Measurements from ENCODE around the gene CFAP52. TPM values are rescaled to one million over a fixed set of nuclear protein-coding genes. Genes with fewer than 3 reads are reported as not detected.
"Not testable (repeated sequence)": the region's sequence is repeated elsewhere in the genome, so short reads cannot be mapped to it uniquely, and the experiment has no call there.

Gene CFAP52
- total RNA-seq, 1 donor from 2014 or later: not detected

- no peak overlapping the region for H3K27ac ChIP-seq (ENCODE audit: low read depth, low read length)
- H3K4me3 ChIP-seq (ENCODE audit: low read length in 3 of 3): no peak overlapping the region
- no peaks in the 10 kb centered on the region for H3K27me3 ChIP-seq (ENCODE audit: control insufficient read depth in 3 of 3, insufficient read depth in 3 of 3, low read length in 3 of 3)
- H3K9me3 ChIP-seq (ENCODE audit: control insufficient read depth in 3 of 3, low read length in 3 of 3): no peaks in the 10 kb centered on the region
- H3K4me1 ChIP-seq (ENCODE audit: control insufficient read depth in 3 of 3, insufficient read depth in 3 of 3, low read length in 3 of 3): no peaks in the 10 kb centered on the region
- peaks cover 0 to 9% (median 6%) of the 10 kb centered on the region in 3 donors for H3K36me3 ChIP-seq (ENCODE audit: control insufficient read depth in 3 of 3, insufficient read depth in 3 of 3, low read length in 3 of 3)
- no peak overlapping the region for H3K9ac ChIP-seq (ENCODE audit: low read depth in 1 of 3, low read length in 3 of 3)
These were observed 32.2 kb upstream of the CFAP52 start for GRCh38 chr17:9544221-9544620.

- H3K4me3 ChIP-seq (ENCODE audit: low read length in 3 of 3): no peak overlapping the region
- H3K27me3 ChIP-seq (ENCODE audit: control insufficient read depth in 3 of 3, insufficient read depth in 3 of 3, low read length in 3 of 3): no peaks in the 10 kb centered on the region
- peaks cover 0 to 5% (median 2%) of the 10 kb centered on the region in 3 donors for H3K36me3 ChIP-seq (ENCODE audit: control insufficient read depth in 3 of 3, insufficient read depth in 3 of 3, low read length in 3 of 3)
- H3K27ac ChIP-seq (ENCODE audit: low read depth, low read length): no peak overlapping the region
- H3K4me1 ChIP-seq (ENCODE audit: control insufficient read depth in 3 of 3, insufficient read depth in 3 of 3, low read length in 3 of 3): no peaks in the 10 kb centered on the region
- H3K9ac ChIP-seq (ENCODE audit: low read depth in 1 of 3, low read length in 3 of 3): no peak overlapping the region
- H3K9me3 ChIP-seq (ENCODE audit: control insufficient read depth in 3 of 3, low read length in 3 of 3): no peaks in the 10 kb centered on the region
These were observed 27.2 kb upstream of the CFAP52 start for GRCh38 chr17:9549215-9549614.

- H3K27ac ChIP-seq (ENCODE audit: low read depth, low read length): no peak overlapping the region
- H3K4me3 ChIP-seq (ENCODE audit: low read length in 3 of 3): no peak overlapping the region
- H3K4me1 ChIP-seq (ENCODE audit: control insufficient read depth in 3 of 3, insufficient read depth in 3 of 3, low read length in 3 of 3): no peaks in the 10 kb centered on the region
- H3K9me3 ChIP-seq (ENCODE audit: control insufficient read depth in 3 of 3, low read length in 3 of 3): no peaks in the 10 kb centered on the region
- no peaks in the 10 kb centered on the region for H3K27me3 ChIP-seq (ENCODE audit: control insufficient read depth in 3 of 3, insufficient read depth in 3 of 3, low read length in 3 of 3)
- H3K9ac ChIP-seq (ENCODE audit: low read depth in 1 of 3, low read length in 3 of 3): no peak overlapping the region
- H3K36me3 ChIP-seq (ENCODE audit: control insufficient read depth in 3 of 3, insufficient read depth in 3 of 3, low read length in 3 of 3): peaks cover 0 to 5% (median 2%) of the 10 kb centered on the region in 3 donors
These were observed 23.3 kb upstream of the CFAP52 start for GRCh38 chr17:9553181-9553580.

GRCh38 chr17:9553596-9553995 is 22.8 kb upstream of the CFAP52 start:
- peaks cover 0 to 5% (median 2%) of the 10 kb centered on the region in 3 donors for H3K36me3 ChIP-seq (ENCODE audit: control insufficient read depth in 3 of 3, insufficient read depth in 3 of 3, low read length in 3 of 3)
- no peak overlapping the region for H3K9ac ChIP-seq (ENCODE audit: low read depth in 1 of 3, low read length in 3 of 3)
- no peak overlapping the region for H3K27ac ChIP-seq (ENCODE audit: low read depth, low read length)
- no peak overlapping the region for H3K4me3 ChIP-seq (ENCODE audit: low read length in 3 of 3)
- H3K27me3 ChIP-seq (ENCODE audit: control insufficient read depth in 3 of 3, insufficient read depth in 3 of 3, low read length in 3 of 3): no peaks in the 10 kb centered on the region
- H3K4me1 ChIP-seq (ENCODE audit: control insufficient read depth in 3 of 3, insufficient read depth in 3 of 3, low read length in 3 of 3): no peaks in the 10 kb centered on the region
- no peaks in the 10 kb centered on the region for H3K9me3 ChIP-seq (ENCODE audit: control insufficient read depth in 3 of 3, low read length in 3 of 3)

GRCh38 chr17:9554715-9555114 is 21.7 kb upstream of the CFAP52 start:
- not testable (repeated sequence) for H3K9ac ChIP-seq (ENCODE audit: low read depth in 1 of 3, low read length in 3 of 3); H3K27me3 ChIP-seq (ENCODE audit: control insufficient read depth in 3 of 3, insufficient read depth in 3 of 3, low read length in 3 of 3); H3K9me3 ChIP-seq (ENCODE audit: control insufficient read depth in 3 of 3, low read length in 3 of 3); H3K4me1 ChIP-seq (ENCODE audit: control insufficient read depth in 3 of 3, insufficient read depth in 3 of 3, low read length in 3 of 3); H3K4me3 ChIP-seq (ENCODE audit: low read length in 3 of 3); H3K36me3 ChIP-seq (ENCODE audit: control insufficient read depth in 3 of 3, insufficient read depth in 3 of 3, low read length in 3 of 3); H3K27ac ChIP-seq (ENCODE audit: low read depth, low read length)

- no peak overlapping the region for H3K27ac ChIP-seq (ENCODE audit: low read depth, low read length)
- H3K36me3 ChIP-seq (ENCODE audit: control insufficient read depth in 3 of 3, insufficient read depth in 3 of 3, low read length in 3 of 3): no peaks in the 10 kb centered on the region
- H3K27me3 ChIP-seq (ENCODE audit: control insufficient read depth in 3 of 3, insufficient read depth in 3 of 3, low read length in 3 of 3): no peaks in the 10 kb centered on the region
These were observed 19.2 kb upstream of the CFAP52 start for GRCh38 chr17:9557161-9557755.

GRCh38 chr17:9557857-9558256 is 18.6 kb upstream of the CFAP52 start:
- H3K4me3 ChIP-seq (ENCODE audit: low read length in 3 of 3): no peak overlapping the region

More at GRCh38 chr17:9557161-9557755, 19.2 kb upstream of the CFAP52 start:
- Histone ChIP-seq H3K4me3 (ENCODE audit: low read length in 3 of 3) (no peak overlapping the region), H3K9ac (ENCODE audit: low read depth in 1 of 3, low read length in 3 of 3) (no peak overlapping the region), H3K4me1 (ENCODE audit: control insufficient read depth in 3 of 3, insufficient read depth in 3 of 3, low read length in 3 of 3) (no peaks in the 10 kb centered on the region), H3K9me3 (ENCODE audit: control insufficient read depth in 3 of 3, low read length in 3 of 3) (no peaks in the 10 kb centered on the region)

GRCh38 chr17:9564104-9564503 is 12.3 kb upstream of the CFAP52 start:
- H3K9me3 ChIP-seq (ENCODE audit: control insufficient read depth in 3 of 3, low read length in 3 of 3): no peaks in the 10 kb centered on the region
- H3K27me3 ChIP-seq (ENCODE audit: control insufficient read depth in 3 of 3, insufficient read depth in 3 of 3, low read length in 3 of 3): no peaks in the 10 kb centered on the region
- H3K4me1 ChIP-seq (ENCODE audit: control insufficient read depth in 3 of 3, insufficient read depth in 3 of 3, low read length in 3 of 3): no peaks in the 10 kb centered on the region
- H3K36me3 ChIP-seq (ENCODE audit: control insufficient read depth in 3 of 3, insufficient read depth in 3 of 3, low read length in 3 of 3): peaks cover 5 to 7% (median 5%) of the 10 kb centered on the region in 3 donors
- H3K27ac ChIP-seq (ENCODE audit: low read depth, low read length): no peak overlapping the region
- no peak overlapping the region for H3K9ac ChIP-seq (ENCODE audit: low read depth in 1 of 3, low read length in 3 of 3)
- H3K4me3 ChIP-seq (ENCODE audit: low read length in 3 of 3): no peak overlapping the region

More at GRCh38 chr17:9557857-9558256, 18.6 kb upstream of the CFAP52 start:
- no peaks in the 10 kb centered on the region for H3K36me3 ChIP-seq (ENCODE audit: control insufficient read depth in 3 of 3, insufficient read depth in 3 of 3, low read length in 3 of 3)
- H3K27ac ChIP-seq (ENCODE audit: low read depth, low read length): no peak overlapping the region
- no peak overlapping the region for H3K9ac ChIP-seq (ENCODE audit: low read depth in 1 of 3, low read length in 3 of 3)
- no peaks in the 10 kb centered on the region for H3K4me1 ChIP-seq (ENCODE audit: control insufficient read depth in 3 of 3, insufficient read depth in 3 of 3, low read length in 3 of 3)
- no peaks in the 10 kb centered on the region for H3K27me3 ChIP-seq (ENCODE audit: control insufficient read depth in 3 of 3, insufficient read depth in 3 of 3, low read length in 3 of 3)
- no peaks in the 10 kb centered on the region for H3K9me3 ChIP-seq (ENCODE audit: control insufficient read depth in 3 of 3, low read length in 3 of 3)

GRCh38 chr17:9566067-9566466 is 10.4 kb upstream of the CFAP52 start:
- no peak overlapping the region for H3K9ac ChIP-seq (ENCODE audit: low read depth in 1 of 3, low read length in 3 of 3)
- no peaks in the 10 kb centered on the region for H3K27me3 ChIP-seq (ENCODE audit: control insufficient read depth in 3 of 3, insufficient read depth in 3 of 3, low read length in 3 of 3)
- H3K4me1 ChIP-seq (ENCODE audit: control insufficient read depth in 3 of 3, insufficient read depth in 3 of 3, low read length in 3 of 3): no peaks in the 10 kb centered on the region
- no peak overlapping the region for H3K27ac ChIP-seq (ENCODE audit: low read depth, low read length)
- no peaks in the 10 kb centered on the region for H3K9me3 ChIP-seq (ENCODE audit: control insufficient read depth in 3 of 3, low read length in 3 of 3)
- H3K4me3 ChIP-seq (ENCODE audit: low read length in 3 of 3): no peak overlapping the region
- peaks cover 5 to 15% (median 7%) of the 10 kb centered on the region in 3 donors for H3K36me3 ChIP-seq (ENCODE audit: control insufficient read depth in 3 of 3, insufficient read depth in 3 of 3, low read length in 3 of 3)

GRCh38 chr17:9566739-9567138 is 9.7 kb upstream of the CFAP52 start:
- H3K4me1 ChIP-seq (ENCODE audit: control insufficient read depth in 3 of 3, insufficient read depth in 3 of 3, low read length in 3 of 3); H3K9ac ChIP-seq (ENCODE audit: low read depth in 1 of 3, low read length in 3 of 3); H3K4me3 ChIP-seq (ENCODE audit: low read length in 3 of 3); H3K9me3 ChIP-seq (ENCODE audit: control insufficient read depth in 3 of 3, low read length in 3 of 3); H3K27me3 ChIP-seq (ENCODE audit: control insufficient read depth in 3 of 3, insufficient read depth in 3 of 3, low read length in 3 of 3); H3K27ac ChIP-seq (ENCODE audit: low read depth, low read length): not testable (repeated sequence)
- peaks cover 5 to 15% (median 7%) of the 10 kb centered on the region in 3 donors for H3K36me3 ChIP-seq (ENCODE audit: control insufficient read depth in 3 of 3, insufficient read depth in 3 of 3, low read length in 3 of 3)

Measured in skeletal muscle tissue (tissue), 4 donors.